ENCODE data around the gene ABCA6. TPM values are rescaled to one million over a fixed set of nuclear protein-coding genes. Genes with fewer than 3 reads are reported as not detected.

Gene ABCA6
- total and polyA plus RNA-seq, 9 of the 15 experiments (the other 6 are each of a cell fraction or from before 2014, with no cell fraction given) = 0.06 to 0.73 (median 0.15) TPM

DNA sequence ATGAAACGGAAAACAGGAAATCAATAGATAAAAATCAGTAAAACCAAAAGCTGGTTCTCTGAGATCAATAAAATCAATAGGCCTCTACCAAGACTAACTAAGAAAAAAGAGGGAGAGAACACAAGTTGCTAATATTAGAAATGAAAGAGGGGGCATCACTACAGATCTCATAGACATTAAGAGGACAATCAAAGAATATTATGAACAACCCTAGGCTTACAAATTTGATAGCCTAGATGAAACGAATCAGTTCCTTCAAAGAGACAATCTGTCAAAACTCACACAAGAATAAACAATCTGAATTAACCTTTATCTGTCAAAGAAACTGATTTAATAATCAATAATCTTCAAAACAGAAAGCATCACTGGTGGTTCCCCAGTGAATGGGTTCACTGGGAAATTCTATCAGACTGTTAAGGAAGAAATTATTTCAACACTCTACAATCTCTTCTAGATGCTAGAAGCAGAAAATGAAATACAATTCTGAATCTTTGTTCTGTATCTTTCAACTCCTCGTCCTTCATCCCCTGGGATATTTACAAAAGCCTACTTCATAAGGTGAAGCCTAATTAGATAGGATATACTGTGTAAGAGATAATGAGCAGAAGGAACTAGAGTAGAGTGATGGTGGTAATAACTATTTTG is 85.4 kb downstream of the ABCA6 start (continued):
- TF ChIP-seq ARID3B (CRISPR knock-in tag; IDR thresholded peaks at IDR 0.05; ENCODE audit: borderline replicate concordance) = no peak
- TF ChIP-seq NEUROD1 (IDR thresholded peaks at IDR 0.05; ENCODE audit: borderline replicate concordance, low read depth, low read length, partially characterized antibody) = no peak
- no peak for TF ChIP-seq ZNF184 (CRISPR knock-in tag; IDR thresholded peaks at IDR 0.05)
- no peak for TF ChIP-seq TCF3 (CRISPR knock-in tag; IDR thresholded peaks at IDR 0.05)
- no peak for TF ChIP-seq DIDO1 (tag; IDR thresholded peaks at IDR 0.05; ENCODE audit: low read depth)
- TF ChIP-seq, protein P1, sequence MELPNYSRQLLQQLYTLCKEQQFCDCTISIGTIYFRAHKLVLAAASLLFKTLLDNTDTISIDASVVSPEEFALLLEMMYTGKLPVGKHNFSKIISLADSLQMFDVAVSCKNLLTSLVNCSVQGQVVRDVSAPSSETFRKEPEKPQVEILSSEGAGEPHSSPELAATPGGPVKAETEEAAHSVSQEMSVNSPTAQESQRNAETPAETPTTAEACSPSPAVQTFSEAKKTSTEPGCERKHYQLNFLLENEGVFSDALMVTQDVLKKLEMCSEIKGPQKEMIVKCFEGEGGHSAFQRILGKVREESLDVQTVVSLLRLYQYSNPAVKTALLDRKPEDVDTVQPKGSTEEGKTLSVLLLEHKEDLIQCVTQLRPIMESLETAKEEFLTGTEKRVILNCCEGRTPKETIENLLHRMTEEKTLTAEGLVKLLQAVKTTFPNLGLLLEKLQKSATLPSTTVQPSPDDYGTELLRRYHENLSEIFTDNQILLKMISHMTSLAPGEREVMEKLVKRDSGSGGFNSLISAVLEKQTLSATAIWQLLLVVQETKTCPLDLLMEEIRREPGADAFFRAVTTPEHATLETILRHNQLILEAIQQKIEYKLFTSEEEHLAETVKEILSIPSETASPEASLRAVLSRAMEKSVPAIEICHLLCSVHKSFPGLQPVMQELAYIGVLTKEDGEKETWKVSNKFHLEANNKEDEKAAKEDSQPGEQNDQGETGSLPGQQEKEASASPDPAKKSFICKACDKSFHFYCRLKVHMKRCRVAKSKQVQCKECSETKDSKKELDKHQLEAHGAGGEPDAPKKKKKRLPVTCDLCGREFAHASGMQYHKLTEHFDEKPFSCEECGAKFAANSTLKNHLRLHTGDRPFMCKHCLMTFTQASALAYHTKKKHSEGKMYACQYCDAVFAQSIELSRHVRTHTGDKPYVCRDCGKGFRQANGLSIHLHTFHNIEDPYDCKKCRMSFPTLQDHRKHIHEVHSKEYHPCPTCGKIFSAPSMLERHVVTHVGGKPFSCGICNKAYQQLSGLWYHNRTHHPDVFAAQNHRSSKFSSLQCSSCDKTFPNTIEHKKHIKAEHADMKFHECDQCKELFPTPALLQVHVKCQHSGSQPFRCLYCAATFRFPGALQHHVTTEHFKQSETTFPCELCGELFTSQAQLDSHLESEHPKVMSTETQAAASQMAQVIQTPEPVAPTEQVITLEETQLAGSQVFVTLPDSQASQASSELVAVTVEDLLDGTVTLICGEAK (IDR thresholded peaks at IDR 0.05) = no peak
- TF ChIP-seq, protein P1 (CRISPR knock-in tag; IDR thresholded peaks at IDR 0.05) = no peak
- TF ChIP-seq ATF7 (IDR thresholded peaks at IDR 0.05) = no peak
- no peak for TF ChIP-seq FOS (IDR thresholded peaks at IDR 0.05; ENCODE audit: extremely low read depth, insufficient read length)

Data from K562 (cell line).